Glutamatergic neuron (in vitro differentiated cells): ENCODE results near the gene HDAC10. TPM values are rescaled to one million over a fixed set of nuclear protein-coding genes. Genes with fewer than 3 reads are reported as not detected.

Experiments
- DNase-seq: peaks from one replicate; pipeline ENCODE4 v3.0.0; 2022
- H3K27ac Mint-ChIP-seq: one replicate; pipeline ENCODE4 v1.8.0; 2020; ENCODE audit warnings: mild to moderate bottlenecking, mixed read lengths, inconsistent platforms; ENCODE audit not compliant: unreplicated experiment
- H3K27me3 Mint-ChIP-seq: one replicate; pipeline ENCODE4 v1.8.0; 2020; ENCODE audit warnings: mild to moderate bottlenecking, moderate library complexity, mixed read lengths, inconsistent platforms; ENCODE audit not compliant: unreplicated experiment
- H3K36me3 Mint-ChIP-seq: one replicate; pipeline ENCODE4 v1.8.0; 2020; ENCODE audit warnings: mild to moderate bottlenecking, mixed read lengths, inconsistent platforms; ENCODE audit not compliant: unreplicated experiment
- H3K4me1 Mint-ChIP-seq: one replicate; pipeline ENCODE4 v1.8.0; 2020; ENCODE audit warnings: mild to moderate bottlenecking, low read depth, mixed read lengths, inconsistent platforms; ENCODE audit not compliant: unreplicated experiment
- H3K4me3 Mint-ChIP-seq: one replicate; pipeline ENCODE4 v1.8.0; 2020; ENCODE audit warnings: mild to moderate bottlenecking, mixed read lengths, inconsistent platforms; ENCODE audit not compliant: unreplicated experiment
- H3K9me3 Mint-ChIP-seq: one replicate; pipeline ENCODE4 v1.8.0; 2020; ENCODE audit warnings: mild to moderate bottlenecking, moderate library complexity, mixed read lengths, inconsistent platforms; ENCODE audit not compliant: unreplicated experiment
- CTCF ChIP-seq: fragments of 200-600 bp; sonication (generic); IDR thresholded peaks from one replicate; pipeline ENCODE4 v1.5.0; 2021; ENCODE audit not compliant: partially characterized antibody, unreplicated experiment
- total RNA-seq: library from RNA; stranded (reverse); fragmentation: NEBNext Ultra II Directional; extraction: Animal tissue kit (Norgen Biotek cat#: 25700); gene quantifications from one replicate; pipeline ENCODE4 v1.2.1, GENCODE V29; 2021; ENCODE audit not compliant: unreplicated experiment

Gene HDAC10
- total RNA-seq, 1 donor from 2014 or later: 88.2 TPM

- Mint-ChIP-seq H3K4me1 (no peaks in the 10 kb centered on the region), H3K9me3 (peaks cover 1% of the 10 kb centered on the region), H3K27ac (no peak overlapping the region), H3K36me3 (no peaks in the 10 kb centered on the region), H3K27me3 (peaks cover 3% of the 10 kb centered on the region), H3K4me3 (no peak overlapping the region)
- no peak for DNase-seq
- no peak for TF ChIP-seq CTCF
Observed at GRCh38 chr22:50281384-50281760, 30.3 kb upstream of the HDAC10 start.

- DNase-seq: no peak
- no peaks in the 10 kb centered on the region for H3K36me3 Mint-ChIP-seq
- no peak overlapping the region for H3K27ac Mint-ChIP-seq
- no peaks in the 10 kb centered on the region for H3K4me1 Mint-ChIP-seq
- no peak overlapping the region for H3K4me3 Mint-ChIP-seq
- peaks cover 1% of the 10 kb centered on the region for H3K9me3 Mint-ChIP-seq
- H3K27me3 Mint-ChIP-seq: peaks cover 3% of the 10 kb centered on the region
- no peak for TF ChIP-seq CTCF
Observed at GRCh38 chr22:50280708-50281383, 29.8 kb upstream of the HDAC10 start.

GRCh38 chr22:50280022-50280707 lies 29.1 kb upstream of the HDAC10 start:
- H3K4me3 Mint-ChIP-seq: no peak overlapping the region
- TF ChIP-seq CTCF: no peak

GRCh38 chr22:50278956-50279619 lies 28.0 kb upstream of the HDAC10 start:
- DNase-seq: no peak
- peaks cover 3% of the 10 kb centered on the region for H3K27me3 Mint-ChIP-seq
- peaks cover 1% of the 10 kb centered on the region for H3K9me3 Mint-ChIP-seq
- TF ChIP-seq CTCF: no peak
- no peak overlapping the region for H3K4me3 Mint-ChIP-seq
- no peaks in the 10 kb centered on the region for H3K36me3 Mint-ChIP-seq
- H3K27ac Mint-ChIP-seq: no peak overlapping the region
- peaks cover 2% of the 10 kb centered on the region for H3K4me1 Mint-ChIP-seq

More at GRCh38 chr22:50280022-50280707, 29.1 kb upstream of the HDAC10 start:
- Mint-ChIP-seq H3K4me1 (no peaks in the 10 kb centered on the region), H3K36me3 (no peaks in the 10 kb centered on the region), H3K27ac (no peak overlapping the region), H3K9me3 (peaks cover 1% of the 10 kb centered on the region), H3K27me3 (peaks cover 3% of the 10 kb centered on the region)
- DNase-seq: no peak

- H3K9me3 Mint-ChIP-seq: peaks cover 3% of the 10 kb centered on the region
- TF ChIP-seq CTCF: no peak
- H3K27ac Mint-ChIP-seq: no peak overlapping the region
- no peak for DNase-seq
- no peaks in the 10 kb centered on the region for H3K36me3 Mint-ChIP-seq
- peaks cover 8% of the 10 kb centered on the region for H3K4me1 Mint-ChIP-seq
- H3K4me3 Mint-ChIP-seq: no peak overlapping the region
- peaks cover 3% of the 10 kb centered on the region for H3K27me3 Mint-ChIP-seq
Observed at GRCh38 chr22:50278461-50278860, 27.4 kb upstream of the HDAC10 start.
